Endodermal cell (in vitro differentiated cells): ENCODE data around the gene RNASE7. TPM values are rescaled to one million over a fixed set of nuclear protein-coding genes. Genes with fewer than 3 reads are reported as not detected.

Source experiments
- DNase-seq: peaks from one replicate; pipeline ENCODE4 v3.0.0-alpha.2; 2017
- H3K27ac ChIP-seq: 2 replicates; pipeline ENCODE4 v1.5.1; 2013; ENCODE audit warnings: mild to moderate bottlenecking, low read depth, low read length, moderate library complexity
- H3K27me3 ChIP-seq: 2 replicates; pipeline ENCODE4 v1.6.1; 2013; ENCODE audit warnings: mild to moderate bottlenecking, low read length, moderate library complexity; ENCODE audit not compliant: insufficient read depth, control insufficient read depth, poor library complexity, severe bottlenecking
- H3K36me3 ChIP-seq: 2 replicates; pipeline ENCODE4 v1.7.0; 2013; ENCODE audit warnings: mild to moderate bottlenecking, low read length, moderate library complexity; ENCODE audit not compliant: control insufficient read depth, insufficient read depth
- H3K4me1 ChIP-seq: one replicate; pipeline ENCODE4 v1.7.0; 2013; ENCODE audit warnings: low read length; ENCODE audit not compliant: control insufficient read depth, insufficient read depth
- H3K4me3 ChIP-seq: 2 replicates; pipeline ENCODE4 v1.5.1; 2013; ENCODE audit warnings: mild to moderate bottlenecking, low read length, moderate library complexity
- H3K9ac ChIP-seq: 2 replicates; pipeline ENCODE4 v1.6.1; 2013; ENCODE audit warnings: mild to moderate bottlenecking, low read length, moderate library complexity; ENCODE audit not compliant: poor library complexity, severe bottlenecking; ENCODE audit errors: extremely low read depth
- H3K9me3 ChIP-seq: 2 replicates; pipeline ENCODE4 v1.6.1; 2013; ENCODE audit warnings: mild to moderate bottlenecking, low read length, moderate library complexity; ENCODE audit not compliant: control insufficient read depth
- H3K27ac Mint-ChIP-seq: 2 replicates; pipeline ENCODE4 v1.8.0; 2020; ENCODE audit warnings: mixed read lengths
- H3K27me3 Mint-ChIP-seq: 2 replicates; pipeline ENCODE4 v1.8.0; 2021; ENCODE audit warnings: mild to moderate bottlenecking, mixed read lengths; ENCODE audit not compliant: insufficient read depth
- H3K36me3 Mint-ChIP-seq: 2 replicates; pipeline ENCODE4 v1.8.0; 2020; ENCODE audit warnings: low read depth, mixed read lengths
- H3K4me1 Mint-ChIP-seq: 2 replicates; pipeline ENCODE4 v1.8.0; 2020; ENCODE audit warnings: mixed read lengths
- H3K4me3 Mint-ChIP-seq: 2 replicates; pipeline ENCODE4 v1.8.0; 2020; ENCODE audit warnings: mild to moderate bottlenecking, moderate library complexity, mixed read lengths
- H3K9me3 Mint-ChIP-seq: 2 replicates; pipeline ENCODE4 v1.8.0; 2020; ENCODE audit warnings: mild to moderate bottlenecking, mixed read lengths
- WGBS, 2 experiments: methylation state at CpG; one replicate each; pipeline versions ENCODE4 v1.1.5 to v1.1.7; 2013; ENCODE audit warnings: missing lambda C conversion rate in 2 of 2, mixed read lengths in 1 of 2; ENCODE audit not compliant: insufficient coverage in 1 of 2, insufficient read length in 1 of 2; 5-methylcytosine and 5-hydroxymethylcytosine counted together
- long read RNA-seq, 4 experiments: library from polyadenylated mRNA in 2 of 4; library from RNA in 1 of 4; library from capped mRNA in 1 of 4; stranded (forward) in 3 of 4; unstranded in 1 of 4; transcript quantifications; one replicate each; pipeline ENCODE4 v2.0.0, GENCODE V29; 2020 to 2021; ENCODE audit warnings: inconsistent platforms in 1 of 4
- polyA plus RNA-seq, 2 experiments: library from polyadenylated mRNA; stranded (reverse); fragments of 50-300 nt; gene quantifications; one replicate each; pipeline ENCODE4 v1.2.3, GENCODE V29; 2013
- total RNA-seq, 2 donors: library from RNA; stranded (reverse); fragmentation: NEBNext Ultra II Directional in 1 of 2; extraction: Animal tissue kit (Norgen Biotek cat#: 25700) in 1 of 2; gene quantifications; 2 replicates in 1 of 2; 3 replicates in 1 of 2; pipeline ENCODE4 v1.2.1, GENCODE V29; 2021
- TF ChIP-seq, protein P1 (sequence below): fragments of 200-600 bp; sonication (generic); conservative IDR thresholded peaks from 2 replicates; pipeline ENCODE4 v1.5.0; 2021; ENCODE audit warnings: antibody characterized with exemption, mild to moderate bottlenecking

RNASE7 gene, protein sequence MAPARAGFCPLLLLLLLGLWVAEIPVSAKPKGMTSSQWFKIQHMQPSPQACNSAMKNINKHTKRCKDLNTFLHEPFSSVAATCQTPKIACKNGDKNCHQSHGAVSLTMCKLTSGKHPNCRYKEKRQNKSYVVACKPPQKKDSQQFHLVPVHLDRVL
- total RNA-seq, result not detected
- not detected for polyA plus RNA-seq (2013, experiment 1 of 2)
- polyA plus RNA-seq (2013, experiment 2 of 2), result not detected
- long read RNA-seq, experiment 1, result 0 reads
- long read RNA-seq, experiment 2, result 0 reads
- long read RNA-seq, experiment 3, result 0 reads
- long read RNA-seq, experiment 4, result 0 reads

- H3K9ac ChIP-seq, result no peak within 1 kb of the TSS
- TF ChIP-seq, protein P1, sequence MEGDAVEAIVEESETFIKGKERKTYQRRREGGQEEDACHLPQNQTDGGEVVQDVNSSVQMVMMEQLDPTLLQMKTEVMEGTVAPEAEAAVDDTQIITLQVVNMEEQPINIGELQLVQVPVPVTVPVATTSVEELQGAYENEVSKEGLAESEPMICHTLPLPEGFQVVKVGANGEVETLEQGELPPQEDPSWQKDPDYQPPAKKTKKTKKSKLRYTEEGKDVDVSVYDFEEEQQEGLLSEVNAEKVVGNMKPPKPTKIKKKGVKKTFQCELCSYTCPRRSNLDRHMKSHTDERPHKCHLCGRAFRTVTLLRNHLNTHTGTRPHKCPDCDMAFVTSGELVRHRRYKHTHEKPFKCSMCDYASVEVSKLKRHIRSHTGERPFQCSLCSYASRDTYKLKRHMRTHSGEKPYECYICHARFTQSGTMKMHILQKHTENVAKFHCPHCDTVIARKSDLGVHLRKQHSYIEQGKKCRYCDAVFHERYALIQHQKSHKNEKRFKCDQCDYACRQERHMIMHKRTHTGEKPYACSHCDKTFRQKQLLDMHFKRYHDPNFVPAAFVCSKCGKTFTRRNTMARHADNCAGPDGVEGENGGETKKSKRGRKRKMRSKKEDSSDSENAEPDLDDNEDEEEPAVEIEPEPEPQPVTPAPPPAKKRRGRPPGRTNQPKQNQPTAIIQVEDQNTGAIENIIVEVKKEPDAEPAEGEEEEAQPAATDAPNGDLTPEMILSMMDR, result no peak
- H3K9me3 ChIP-seq, result no peaks in the 10 kb centered on the region
- Mint-ChIP-seq H3K4me3 (no peak within 1 kb of the TSS), H3K36me3 (no peaks in the 10 kb centered on the region), H3K27me3 (peaks cover 23% of the 10 kb centered on the region), H3K27ac (no peak within 1 kb of the TSS), H3K9me3 (no peaks in the 10 kb centered on the region), H3K4me1 (peaks cover 27% of the 10 kb centered on the region)
- no peak within 1 kb of the TSS for H3K27ac ChIP-seq
- H3K4me3 ChIP-seq, result no peak within 1 kb of the TSS
- peaks cover 8% of the 10 kb centered on the region for H3K27me3 ChIP-seq
- no peak for DNase-seq
- H3K4me1 ChIP-seq, result peaks cover 4% of the 10 kb centered on the region
- H3K36me3 ChIP-seq, result no peaks in the 10 kb centered on the region
- WGBS, 2 experiments, result 91 to 93% methylated on average over 4 to 11 of the region's 11 CpGs
Observed at GRCh38 chr14:21041676-21042433, at the start of gene RNASE7. RNASE7 (plus strand) TSS chr14:21042362; CDS start chr14:21042993, 631 bp downstream.

DNA sequence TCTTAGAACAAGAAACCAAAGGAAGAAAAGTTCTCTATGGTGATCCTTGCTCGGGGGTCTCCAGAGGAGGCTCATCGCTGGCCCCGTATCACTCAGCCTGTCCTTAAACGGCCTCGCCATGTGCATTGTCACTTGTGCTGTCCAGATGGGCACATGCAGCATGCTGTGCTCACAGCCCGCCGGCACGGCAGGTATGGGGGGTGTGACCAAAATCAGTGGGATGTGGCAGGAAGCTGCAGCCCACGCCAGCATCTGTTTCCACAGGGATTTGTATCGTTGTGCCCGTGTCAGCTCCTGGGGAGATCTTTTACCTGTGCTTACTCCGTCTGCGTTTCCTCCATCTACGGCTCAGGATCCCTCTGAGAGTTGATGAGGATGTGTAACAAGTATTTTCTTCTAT lies 45.6 kb upstream of the RNASE7 start:
- Histone ChIP-seq H3K27me3 (no peaks in the 10 kb centered on the region), H3K9ac (no peak overlapping the region), H3K9me3 (no peaks in the 10 kb centered on the region), H3K27ac (no peak overlapping the region), H3K4me3 (no peak overlapping the region), H3K36me3 (peaks cover 59% of the 10 kb centered on the region), H3K4me1 (peaks cover 4% of the 10 kb centered on the region)
- DNase-seq, result peak; percentile 35
- no peak overlapping the region for H3K27ac Mint-ChIP-seq
- H3K36me3 Mint-ChIP-seq, result peaks cover 44% of the 10 kb centered on the region
- TF ChIP-seq, protein P1, result no peak
- peaks cover 16% of the 10 kb centered on the region for H3K4me1 Mint-ChIP-seq
- H3K9me3 Mint-ChIP-seq, result no peaks in the 10 kb centered on the region
- 96 to 97% methylated on average over 10 to 14 of the region's 14 CpGs for WGBS, 2 experiments
- H3K4me3 Mint-ChIP-seq, result no peak overlapping the region
- H3K27me3 Mint-ChIP-seq, result no peaks in the 10 kb centered on the region

DNA sequence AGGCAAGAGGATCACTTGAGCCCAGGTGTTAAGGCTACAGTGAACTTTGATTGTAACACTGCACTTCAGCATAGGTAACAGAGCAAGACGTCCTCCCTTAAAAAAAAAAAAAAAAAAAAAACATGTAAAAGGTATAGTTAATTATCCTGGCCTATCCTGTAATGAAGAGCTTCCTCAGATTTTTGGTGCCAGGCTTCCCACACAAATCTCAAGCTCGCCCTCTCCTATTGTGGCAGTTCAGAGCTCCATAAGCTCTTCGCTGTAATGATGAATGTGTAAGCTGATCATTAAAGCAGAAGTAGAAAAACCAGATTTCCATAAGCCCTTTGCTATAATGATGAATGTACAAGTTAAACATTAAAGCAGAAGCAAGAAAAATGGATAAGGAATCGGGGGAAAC lies 45.0 kb upstream of the RNASE7 start:
- Histone ChIP-seq H3K4me1 (peaks cover 4% of the 10 kb centered on the region), H3K9ac (no peak overlapping the region), H3K9me3 (no peaks in the 10 kb centered on the region), H3K4me3 (no peak overlapping the region), H3K27me3 (no peaks in the 10 kb centered on the region), H3K36me3 (peaks cover 53% of the 10 kb centered on the region), H3K27ac (no peak overlapping the region)
- no peak for DNase-seq
- peaks cover 41% of the 10 kb centered on the region for H3K36me3 Mint-ChIP-seq
- H3K27me3 Mint-ChIP-seq, result no peaks in the 10 kb centered on the region
- peaks cover 21% of the 10 kb centered on the region for H3K4me1 Mint-ChIP-seq
- WGBS, 2 experiments, result 84 to 90% methylated on average over 2 to 3 of the region's 4 CpGs
- H3K9me3 Mint-ChIP-seq, result no peaks in the 10 kb centered on the region
- TF ChIP-seq, protein P1, result no peak
- H3K27ac Mint-ChIP-seq, result no peak overlapping the region
- H3K4me3 Mint-ChIP-seq, result no peak overlapping the region
